EL (cell line): ENCODE measurements around the gene PRKCD.

Source experiments
- DNase-seq: peaks from one replicate; pipeline ENCODE4 v3.0.0-alpha.2; 2016

The PRKCD gene

DNA sequence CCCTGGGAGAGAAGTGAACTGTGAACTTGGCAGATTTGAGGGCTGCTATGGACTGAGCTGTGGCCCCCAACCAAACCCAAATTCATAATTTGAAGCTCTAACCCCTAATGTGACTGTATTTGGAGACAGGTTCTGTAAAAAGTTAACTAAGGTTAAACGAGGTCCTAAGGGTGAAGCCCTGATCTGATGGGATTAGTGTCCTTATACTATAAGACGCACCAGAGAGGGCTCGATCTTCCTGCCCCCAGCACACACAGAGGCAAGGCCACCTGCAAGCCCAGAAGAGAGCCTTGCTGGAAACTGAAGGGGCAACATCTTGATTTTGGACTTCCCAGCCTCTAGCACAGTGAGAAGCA lies 60.8 kb downstream of the PRKCD start:
- DNase-seq = no peak

DNA sequence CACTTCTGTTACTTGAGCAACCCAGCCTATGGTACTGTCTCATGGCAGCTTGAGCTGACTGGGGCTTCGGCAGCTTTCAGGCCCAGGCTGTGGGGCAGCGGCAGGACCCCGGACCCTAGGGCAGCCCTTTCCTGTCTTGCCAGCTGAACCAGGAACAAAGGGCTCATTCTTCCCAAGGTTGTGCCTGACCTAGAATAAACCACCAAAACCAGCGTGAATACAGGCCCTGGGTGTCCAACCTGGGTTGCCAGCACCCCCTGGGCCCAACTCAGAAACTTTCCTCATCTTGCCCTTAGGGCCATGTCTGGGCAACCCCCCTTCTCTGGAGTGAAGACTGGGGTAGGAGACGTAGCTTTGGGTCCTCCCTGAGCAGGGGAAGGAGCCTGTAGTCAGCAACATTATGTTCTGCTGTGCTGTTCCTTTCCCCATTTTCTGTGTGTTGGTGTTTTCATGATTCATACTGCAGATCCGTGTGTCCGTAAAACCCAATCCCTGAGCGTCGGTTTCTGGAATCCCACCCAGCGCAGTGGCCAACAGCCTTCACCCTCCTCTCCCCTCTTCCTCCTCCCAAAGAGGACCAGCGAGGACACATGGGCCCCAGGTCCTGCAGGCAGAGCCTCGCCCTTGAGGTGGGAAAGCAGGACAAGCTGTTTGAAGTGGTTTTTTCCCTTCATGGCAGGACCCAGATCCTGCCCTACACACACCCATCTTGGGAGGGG lies 61.3 kb downstream of the PRKCD start:
- no peak for DNase-seq

DNA sequence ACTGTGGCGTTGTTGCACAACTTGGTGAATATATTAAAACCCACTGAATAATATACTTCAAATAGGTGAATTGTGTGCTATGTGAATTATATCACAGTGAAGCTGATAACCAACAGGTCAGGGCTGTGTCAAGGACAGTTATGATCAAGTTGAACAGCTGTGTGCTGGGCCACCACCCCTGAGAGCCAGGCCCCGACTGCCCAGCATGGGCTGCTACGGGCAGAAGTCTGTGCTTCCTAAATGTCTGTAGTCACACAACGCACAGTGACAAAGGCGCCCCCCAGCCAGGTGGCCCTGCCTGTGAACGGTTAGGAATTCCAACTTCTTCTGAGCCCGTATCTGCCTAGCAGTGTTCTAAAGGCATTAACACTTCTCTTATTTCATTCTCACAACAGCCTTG lies 62.0 kb downstream of the PRKCD start:
- no peak for DNase-seq

DNA sequence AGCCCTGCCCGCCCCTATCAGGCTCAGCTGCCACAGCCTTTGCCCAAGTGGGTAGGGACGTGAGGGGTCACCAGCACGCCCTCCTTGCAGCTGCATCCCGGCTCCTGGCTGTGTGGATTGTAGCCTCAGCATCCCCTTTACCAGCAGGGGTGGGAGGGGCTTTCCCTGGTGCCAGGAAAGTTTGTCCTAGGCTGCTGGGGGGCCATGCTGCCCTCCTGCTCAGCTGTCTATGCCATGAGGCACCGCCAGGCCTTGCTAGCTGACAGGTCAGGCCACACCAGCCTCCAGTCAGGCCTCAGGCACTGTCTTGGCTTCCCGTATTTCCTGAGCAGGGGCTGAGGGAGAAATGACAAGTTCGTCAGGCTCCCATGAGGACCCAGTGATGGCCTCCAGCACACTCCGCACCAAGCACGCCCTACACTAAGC lies 62.5 kb downstream of the PRKCD start:
- no peak for DNase-seq

DNA sequence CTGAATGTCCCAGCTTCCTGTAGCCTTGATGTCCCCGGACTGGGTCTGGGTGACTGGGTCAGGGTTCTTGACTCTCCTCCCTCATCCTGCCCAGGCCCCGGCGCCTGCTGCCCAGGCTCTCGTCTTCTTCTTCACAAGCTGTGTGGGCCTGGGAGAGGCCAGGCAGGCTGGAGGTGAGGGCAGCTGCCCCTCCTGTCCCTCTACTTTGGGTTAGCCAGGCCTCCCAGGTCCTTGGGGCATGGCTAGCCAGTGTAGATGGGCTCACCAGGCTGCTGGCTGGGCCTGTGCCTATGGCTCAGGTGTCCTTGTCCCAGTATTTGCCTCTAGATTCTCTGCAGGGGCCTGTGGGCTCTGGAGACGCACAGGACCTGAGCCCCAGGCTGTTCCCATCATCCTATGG lies 63.0 kb downstream of the PRKCD start:
- DNase-seq = no peak

DNA sequence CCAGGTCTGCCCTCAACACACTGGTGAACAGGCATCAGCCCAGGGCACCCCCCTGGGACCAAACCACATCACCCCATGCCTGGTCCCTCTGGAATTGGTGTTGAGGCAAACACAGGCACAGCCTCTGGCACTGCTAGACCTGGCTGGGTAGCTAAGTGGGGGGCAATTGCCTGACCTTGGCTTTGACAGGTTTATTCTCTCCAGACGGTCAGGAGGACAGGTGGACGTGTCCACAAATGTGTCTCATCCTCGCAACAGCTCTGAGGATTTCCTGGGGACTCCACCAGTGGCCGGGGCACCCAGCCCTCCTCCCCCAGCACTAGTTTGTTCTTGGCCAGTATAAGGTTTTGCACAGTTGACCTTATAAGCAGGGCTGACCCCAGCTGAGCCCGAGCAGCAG lies 63.5 kb downstream of the PRKCD start:
- no peak for DNase-seq

DNA sequence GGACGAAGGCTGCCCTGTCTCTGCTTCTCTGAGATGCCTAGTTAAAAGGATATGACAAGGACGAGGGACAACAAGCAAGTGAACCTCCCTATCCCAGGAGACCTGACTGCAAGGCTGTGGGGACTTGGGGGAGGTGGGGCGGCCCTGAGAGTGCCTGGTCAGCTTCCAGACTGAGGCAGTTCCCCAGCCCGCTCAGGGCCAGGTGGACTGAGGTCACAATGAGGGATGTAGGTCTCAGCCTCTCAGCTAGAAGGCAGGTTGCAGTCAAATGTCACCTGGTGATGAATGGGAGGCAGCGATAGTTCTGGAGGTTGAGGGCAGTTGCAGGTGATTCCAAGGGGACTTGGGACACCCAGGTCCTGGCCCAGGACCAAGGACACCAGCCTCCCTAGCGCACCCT lies 64.2 kb downstream of the PRKCD start:
- no peak for DNase-seq

DNA sequence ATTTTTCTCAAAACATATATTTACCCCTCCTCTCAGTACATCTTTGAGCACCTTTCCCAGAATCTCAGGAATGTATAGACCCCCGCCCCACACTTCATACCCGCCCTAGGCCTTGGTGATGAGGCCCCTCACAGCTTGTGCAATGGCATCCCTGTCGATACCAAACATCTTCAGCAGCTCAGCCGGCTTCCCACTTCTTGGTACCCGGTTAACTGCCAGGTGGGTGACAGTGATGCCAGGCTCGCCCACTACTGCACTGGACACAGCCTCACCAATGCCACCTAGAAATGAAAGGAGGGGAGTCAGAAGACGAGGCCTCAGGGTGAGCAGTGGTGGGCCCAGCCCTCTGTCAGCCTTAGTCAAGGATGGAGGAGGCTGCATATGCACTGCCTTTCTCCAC lies 64.6 kb downstream of the PRKCD start:
- DNase-seq = no peak

DNA sequence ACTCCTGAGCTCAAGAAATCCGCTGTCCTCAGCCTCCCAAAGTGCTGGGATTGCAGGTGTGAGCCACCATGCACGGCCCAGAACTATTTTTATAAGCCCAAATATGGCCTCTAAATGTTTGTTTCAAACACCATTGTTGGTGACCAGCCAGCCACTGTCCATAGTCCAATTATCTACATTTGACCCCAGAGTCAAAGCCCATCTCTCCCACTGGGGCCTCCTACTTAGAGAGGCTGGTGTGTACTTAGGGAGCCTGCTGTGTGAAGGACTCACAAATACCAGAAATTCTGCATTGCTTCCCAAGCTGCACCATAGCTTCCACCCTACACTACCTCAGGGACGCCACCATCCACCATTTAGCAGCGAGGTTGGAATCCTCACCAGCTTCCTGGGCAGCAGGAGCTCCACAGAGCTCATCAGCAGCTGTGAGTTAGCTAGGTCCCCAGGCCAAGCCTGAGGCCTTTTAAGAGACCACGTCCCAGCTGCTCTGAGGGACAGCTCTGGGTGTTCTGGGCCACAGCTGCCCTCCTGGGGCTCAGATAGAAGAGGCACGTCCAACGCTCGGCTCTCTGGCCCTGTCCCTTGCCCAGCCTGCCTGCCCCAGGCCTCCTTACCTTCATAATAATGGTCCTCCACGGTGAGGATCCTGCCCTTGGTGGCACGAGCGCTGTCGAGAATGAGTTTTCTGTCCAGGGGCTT lies 65.3 kb downstream of the PRKCD start:
- no peak for DNase-seq

DNA sequence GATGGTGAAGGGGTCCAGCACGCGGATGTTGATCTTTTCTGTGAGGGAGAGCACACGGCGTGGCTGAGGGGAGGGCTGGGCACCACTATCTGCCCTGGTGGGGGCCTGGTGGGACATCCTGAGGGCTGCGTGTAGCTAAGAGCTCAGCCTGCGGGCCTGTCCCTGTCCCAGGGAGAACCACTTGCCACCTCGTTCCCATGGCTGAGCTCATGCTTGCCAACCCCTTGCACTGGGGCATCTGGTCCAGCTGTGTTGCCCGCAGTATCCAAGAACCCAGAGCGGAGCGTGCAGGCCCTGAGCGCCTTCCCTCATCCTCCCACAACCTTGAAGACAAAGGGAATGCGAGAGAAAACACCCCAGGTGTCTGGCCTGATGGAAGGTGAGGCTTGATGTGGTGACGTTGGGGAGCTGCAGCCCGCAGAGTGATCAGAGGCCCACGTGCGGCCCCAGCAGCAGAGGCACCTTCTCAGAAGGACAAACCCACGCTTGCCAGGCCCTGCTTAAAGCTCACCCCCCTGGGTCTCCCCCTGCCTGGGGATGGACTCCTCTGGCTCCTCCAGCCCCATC lies 65.9 kb downstream of the PRKCD start:
- DNase-seq = no peak

DNA sequence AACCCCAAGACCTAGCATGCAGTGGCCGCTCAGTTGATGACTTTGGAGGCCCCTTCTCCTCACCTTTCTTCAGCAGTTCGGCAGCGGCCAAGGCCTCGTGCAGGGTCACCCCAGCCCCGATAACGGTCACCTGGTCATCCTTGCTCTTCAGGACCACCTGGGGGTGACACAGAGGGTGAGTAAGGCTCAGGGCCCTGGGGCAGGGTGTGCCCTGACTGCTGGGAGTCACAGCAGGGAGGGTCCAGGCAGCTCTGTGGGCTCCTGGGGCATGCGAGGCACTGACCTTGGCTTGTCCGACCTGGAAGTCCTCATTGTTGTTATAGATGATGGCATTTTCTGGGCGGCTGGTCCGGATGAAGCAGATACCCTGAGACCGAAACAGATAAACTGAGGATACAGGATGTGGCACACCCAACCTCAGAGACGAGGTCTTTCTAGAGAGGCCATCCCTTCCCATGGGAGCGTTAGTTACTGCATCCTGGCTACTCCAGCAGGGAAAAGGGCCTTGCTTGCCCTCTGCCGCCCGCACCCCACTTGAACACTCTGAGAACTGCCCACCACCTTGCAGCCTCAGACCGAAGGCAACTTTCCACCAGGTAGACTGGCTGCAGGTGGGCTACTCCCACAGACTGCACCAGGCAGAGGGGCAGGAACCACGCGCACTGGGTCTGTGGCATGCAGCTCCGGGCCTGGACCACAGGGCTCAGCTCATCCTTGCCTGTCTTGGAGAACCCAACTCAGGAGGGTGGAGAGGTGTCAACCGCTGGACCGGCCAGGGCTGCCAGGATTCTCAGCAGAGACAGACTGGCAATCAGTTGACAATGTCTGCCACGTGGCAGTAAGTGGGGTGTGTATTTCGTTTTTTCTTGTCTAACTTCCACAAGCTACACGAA lies 67.2 kb downstream of the PRKCD start:
- DNase-seq = no peak

DNA sequence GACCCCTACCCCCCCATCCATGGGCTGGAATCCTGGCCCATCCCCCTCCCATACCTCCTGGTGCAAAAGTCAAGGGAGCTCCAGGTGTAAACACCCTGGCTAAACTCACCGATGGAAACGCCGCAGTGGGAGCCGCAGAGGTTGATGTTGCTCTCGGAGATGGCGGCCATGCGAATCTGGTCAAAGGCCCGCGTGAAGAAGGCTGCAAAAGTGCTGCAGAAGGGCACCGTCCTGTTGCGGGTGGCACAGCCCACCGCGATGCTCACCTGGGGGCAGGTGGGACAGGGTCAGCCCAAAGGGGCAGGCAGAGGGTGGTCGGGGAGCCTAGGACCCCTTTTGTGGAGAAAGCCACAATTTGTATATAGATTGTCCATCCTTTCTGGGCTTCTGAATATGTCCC lies 68.2 kb downstream of the PRKCD start:
- DNase-seq = no peak

DNA sequence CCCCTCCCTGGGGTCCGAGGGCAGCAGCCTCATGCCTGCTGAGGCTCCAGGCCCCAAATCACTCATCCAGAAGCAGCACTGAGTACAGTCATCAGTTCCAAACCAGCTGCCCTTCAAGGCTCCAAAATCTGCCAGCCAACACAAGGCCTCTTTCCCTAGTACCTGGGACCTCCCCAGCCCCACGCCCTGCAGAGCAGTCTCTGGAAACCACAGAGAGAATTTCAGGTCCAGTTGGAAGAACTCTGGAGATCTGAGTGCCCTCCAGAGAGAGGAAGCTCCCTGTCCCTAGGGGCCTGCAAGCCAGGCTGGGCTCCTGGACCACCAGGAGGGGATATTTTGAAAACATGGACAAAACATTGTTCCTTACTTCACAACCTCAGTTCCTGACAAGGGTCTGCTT lies 68.6 kb downstream of the PRKCD start:
- no peak for DNase-seq

DNA sequence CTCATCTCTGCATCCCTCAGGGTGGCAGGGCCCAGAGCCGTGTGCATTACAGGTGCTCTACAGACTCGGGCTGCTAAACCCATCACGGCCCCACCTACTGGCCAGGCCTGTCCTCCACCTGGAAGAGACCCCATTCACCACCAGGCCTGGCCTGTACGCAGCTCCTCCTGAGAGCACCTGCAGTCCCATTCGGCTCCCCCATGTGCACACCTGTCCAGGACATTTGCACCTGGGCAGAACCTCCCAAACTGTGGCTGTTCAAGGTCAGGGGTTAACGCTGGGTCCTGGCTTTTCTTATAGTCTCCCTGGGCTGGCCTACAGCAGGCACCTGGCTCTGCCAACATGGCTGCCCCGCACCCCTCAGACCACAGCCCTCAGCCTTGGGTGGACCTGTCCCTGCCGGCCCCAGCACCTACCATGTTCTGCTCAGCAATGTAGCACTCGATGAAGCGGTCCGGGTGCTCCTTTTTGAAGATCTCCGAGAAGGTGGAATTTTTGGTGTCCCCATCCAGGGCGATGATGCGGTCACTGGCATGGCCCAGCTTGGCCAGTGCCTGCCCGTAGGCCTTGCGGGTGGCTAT lies 69.1 kb downstream of the PRKCD start:
- no peak for DNase-seq

DNA sequence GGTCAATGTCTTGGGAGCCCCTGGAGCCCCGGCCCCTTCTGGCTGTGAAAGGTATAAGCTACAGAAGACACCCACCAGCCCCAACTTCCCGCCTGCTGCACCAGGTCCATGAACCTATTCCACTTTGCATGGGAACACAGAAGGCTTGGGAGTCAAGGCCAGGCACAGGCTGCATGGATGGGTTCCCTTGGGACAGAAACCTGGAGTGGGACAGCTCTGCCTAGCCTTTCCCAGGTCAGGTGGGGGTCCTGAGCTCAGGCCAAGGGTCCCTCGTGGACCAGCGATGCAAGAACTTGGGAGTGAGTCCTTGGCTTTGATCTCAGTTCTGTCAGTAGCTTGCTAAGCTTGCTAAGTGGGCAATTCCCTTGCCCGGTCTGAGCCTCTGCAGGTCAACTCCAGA lies 69.8 kb downstream of the PRKCD start:
- DNase-seq = no peak

DNA sequence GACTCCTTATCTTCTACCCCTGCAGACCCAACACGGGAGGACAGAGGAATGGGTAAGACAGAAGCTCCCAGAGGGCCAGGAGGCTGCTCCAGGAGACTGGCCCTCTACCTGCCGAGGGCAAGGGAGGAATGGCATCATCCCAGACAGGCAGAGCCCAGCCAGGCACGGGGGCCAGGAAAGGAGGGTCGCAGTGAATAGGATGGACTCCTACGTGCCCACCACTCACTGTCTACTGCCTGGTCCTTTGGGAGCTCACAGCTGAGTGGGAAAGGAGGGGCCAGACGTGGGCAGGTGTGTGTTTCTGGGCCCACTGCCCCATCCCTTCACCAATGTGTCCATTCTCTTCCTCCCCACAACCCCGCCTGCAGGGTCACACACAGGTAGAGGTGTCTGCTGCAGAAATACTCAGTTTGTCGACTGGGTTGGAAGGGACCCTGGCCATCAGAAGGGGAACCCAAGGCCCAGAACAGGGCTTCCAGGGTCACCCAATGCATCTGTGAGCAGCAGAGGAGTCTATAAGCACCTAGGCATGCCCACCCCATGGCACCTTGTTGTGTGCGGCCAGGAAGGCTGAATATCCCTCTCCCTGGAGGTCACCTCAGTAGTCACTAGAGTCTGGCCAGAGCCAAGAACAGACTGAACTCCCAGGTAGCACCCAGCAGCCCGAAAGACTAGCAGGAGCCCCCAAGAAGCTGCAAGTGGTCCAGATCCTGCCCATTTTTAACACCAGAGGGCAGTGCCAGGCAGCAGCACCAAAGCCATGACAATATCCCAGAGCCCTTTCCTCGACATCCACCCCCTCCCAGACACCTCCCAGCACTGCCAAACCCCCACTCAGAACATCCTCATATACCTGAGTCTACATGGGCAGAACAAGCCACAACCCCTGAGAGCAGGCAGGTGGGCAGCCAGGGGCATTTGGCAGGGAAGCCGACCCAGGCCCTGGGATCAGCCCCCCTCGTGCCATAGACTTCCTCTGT lies 70.8 kb downstream of the PRKCD start:
- DNase-seq = no peak

DNA sequence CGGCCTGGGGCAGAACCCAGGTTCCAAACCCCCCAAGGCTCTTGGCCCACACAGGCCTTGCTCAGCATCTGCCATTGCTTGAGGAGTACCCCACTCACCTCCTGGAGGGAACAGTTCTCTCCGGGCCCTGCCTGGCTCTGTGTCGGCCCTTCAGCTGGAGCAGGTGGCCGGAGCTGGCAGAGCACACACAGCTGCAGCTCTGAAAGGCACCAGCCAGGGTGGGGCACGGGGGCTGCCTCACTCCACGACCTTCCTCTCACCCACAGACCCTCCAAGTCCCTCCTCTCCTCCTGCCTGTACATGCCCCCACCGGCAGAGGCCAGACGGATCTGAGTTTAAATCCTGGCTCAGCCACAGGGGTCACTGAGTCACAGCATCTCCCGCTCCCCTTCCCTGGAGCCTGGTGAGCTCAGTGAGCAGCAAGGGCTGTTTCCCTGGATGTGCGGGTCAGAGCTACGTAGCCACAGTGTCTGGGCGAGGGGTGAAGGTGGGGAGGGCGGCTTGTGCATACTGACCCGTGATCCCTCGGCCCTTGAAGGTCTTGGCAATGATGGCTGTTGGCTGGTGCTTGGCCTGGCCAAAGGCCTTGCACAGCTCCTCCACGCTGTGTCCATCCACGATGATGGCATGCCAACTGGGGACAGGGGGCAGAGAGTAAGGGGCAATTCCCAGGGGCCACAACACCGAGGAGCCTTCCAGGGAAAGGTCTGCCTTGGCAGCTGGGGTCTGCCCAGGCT lies 71.8 kb downstream of the PRKCD start:
- no peak for DNase-seq

DNA sequence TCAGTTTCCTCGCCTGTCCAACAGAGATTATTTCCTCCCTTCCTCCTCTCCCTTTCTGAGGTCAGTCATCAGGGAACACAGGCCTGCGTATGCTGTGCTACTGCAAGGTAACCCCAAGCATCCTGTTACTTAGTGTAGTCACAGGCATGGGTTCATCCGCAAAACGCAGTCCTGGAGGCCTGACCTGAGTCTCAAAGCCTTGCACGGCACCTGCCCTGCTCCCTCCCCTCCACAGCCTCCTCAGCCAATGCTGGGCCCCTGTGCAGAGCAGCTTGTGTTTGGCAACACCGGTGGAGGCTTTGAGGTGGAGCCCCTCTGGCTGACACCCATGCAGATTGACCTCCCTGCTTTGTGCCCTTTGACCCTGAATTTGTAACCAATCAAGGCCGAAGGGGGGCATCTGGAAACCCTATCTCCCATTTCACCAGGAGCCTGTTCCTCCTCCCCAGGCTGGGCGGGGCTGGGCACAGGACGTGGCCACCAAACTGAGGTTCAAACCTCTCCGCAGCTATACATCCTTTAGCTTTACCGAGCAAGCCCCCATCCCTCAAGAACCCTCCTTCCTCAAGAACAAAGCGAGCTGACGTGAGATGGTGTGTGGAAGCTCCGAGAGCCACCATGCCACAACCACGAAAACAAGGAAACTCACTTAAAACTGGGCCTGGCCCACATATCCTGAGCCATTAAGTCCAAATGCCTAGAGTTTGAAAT lies 73.3 kb downstream of the PRKCD start:
- no peak for DNase-seq

DNA sequence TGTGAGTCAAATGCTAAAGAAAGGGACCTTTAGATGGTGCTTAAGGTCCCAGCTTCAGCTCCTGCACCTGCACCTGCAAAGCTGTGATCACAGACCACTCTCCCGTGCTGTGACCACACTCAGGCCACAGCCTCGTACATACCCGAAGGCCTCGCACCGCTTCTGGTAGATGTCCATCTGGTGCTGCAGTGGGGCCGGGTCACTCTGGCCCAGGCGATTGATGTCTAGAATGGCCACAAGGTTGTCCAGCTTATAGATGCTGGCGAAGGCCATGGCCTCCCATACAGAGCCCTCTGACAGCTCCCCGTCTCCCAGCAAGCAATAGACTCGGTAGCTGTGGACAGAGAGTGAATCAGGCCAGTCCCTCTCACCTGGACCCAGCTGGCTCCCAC lies 73.8 kb downstream of the PRKCD start:
- no peak for DNase-seq

DNA sequence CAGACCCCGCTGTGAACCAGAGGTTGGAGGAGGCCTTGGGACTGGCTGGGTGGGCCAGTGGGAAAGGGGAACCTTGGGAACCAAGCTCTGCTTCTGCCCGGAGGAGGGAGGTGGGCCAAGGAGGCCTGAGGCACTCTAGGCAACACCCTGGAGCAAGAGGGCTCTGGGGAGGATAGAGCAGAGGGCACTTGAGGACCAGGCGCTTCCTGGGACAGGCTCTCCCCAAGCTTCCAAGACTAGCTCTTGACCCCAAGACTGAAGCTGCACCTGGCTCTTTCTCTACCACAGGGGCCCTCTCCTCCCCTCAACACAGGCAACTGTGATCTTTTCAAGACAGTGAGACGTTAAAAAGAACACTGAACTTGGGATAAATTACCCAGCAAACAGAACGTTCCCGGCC lies 74.5 kb downstream of the PRKCD start:
- no peak for DNase-seq
